ENCODE measurements around the gene HOXA4.

Gene HOXA4

DNA sequence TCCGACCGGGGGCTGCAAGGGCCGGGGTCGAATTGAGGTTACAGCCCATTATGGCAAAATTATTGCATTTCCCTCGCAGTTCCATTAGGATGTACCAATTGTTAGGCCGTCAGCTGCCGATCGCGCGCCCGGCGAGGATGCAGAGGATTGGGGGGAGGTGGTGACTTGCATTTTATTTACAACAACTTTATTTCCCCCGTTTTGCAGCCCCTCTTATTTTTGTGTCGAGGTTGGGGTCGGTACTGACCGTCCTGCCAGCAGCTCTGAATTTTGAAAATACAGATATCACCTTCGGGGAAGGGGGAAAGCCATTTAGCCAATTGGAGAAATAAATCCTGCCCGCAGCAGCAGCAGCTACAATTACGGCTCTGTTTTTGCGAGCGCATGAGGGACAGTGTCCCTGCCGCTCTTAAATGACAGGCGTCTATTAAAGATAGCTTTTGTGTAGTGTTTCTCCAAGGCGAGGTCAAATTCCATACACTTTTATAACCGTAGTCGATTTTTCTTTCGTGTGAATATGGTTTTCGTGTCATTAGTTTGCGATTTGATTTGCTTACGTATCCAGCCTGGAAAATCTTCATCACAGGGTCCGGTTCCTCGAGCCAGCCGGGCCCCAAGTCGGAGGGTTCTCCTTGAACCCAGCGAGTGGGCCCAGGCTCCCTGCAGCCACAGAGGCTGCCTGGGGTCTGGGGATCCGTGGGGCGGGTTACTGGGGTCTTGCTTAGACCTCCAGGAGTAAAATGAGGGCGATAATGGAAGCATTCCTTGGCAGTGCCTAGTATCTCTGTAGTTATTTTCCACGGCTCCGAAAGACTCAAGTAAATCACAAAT is 13.6 kb upstream of the HOXA4 start:
- ATAC-seq (replicated peaks; ENCODE audit: extremely low read depth, poor library complexity, severe bottlenecking) (no peak), DNase-seq (ENCODE audit: low spot score in 2 of 2) (no peak)
- Mint-ChIP-seq H3K4me1 (peaks cover 5% of the 10 kb centered on the region), H3K27me3 (peaks cover 64% of the 10 kb centered on the region), H3K9me3 (no peaks in the 10 kb centered on the region), H3K27ac (ENCODE audit: low read depth) (no peak overlapping the region), H3K36me3 (ENCODE audit: insufficient read depth) (no peaks in the 10 kb centered on the region), H3K4me3 (no peak overlapping the region)

DNA sequence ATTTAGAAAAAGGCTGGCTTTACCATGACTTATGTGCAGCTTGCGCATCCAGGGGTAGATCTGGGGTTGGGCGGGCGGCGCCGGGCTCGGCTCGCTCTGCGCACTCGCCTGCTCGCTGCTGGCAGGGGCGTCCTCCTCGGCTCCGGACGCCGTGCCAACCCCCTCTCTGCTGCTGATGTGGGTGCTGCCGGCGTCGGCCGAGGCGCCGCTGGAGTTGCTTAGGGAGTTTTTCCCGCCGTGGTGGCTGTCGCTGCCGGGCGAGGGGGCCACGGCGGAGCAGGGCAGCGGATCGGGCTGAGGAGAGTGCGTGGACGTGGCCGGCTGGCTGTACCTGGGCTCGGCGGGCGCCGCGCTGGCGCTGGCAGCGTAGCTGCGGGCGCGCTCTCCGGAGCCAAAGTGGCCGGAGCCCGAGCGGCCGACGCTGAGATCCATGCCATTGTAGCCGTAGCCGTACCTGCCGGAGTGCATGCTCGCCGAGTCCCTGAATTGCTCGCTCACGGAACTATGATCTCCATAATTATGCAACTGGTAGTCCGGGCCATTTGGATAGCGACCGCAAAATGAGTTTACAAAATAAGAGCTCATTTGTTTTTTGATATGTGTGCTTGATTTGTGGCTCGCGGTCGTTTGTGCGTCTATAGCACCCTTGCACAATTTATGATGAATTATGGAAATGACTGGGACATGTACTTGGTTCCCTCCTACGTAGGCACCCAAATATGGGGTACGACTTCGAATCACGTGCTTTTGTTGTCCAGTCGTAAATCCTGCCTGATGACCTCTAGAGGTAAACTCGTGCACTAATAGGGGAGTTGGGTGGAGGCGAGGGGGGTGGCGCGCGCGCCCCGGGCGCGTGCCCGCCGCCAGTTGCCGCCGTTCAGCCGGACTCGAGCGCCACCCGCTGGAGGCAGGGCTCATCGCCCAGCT is 12.7 kb upstream of the HOXA4 start, which contains the start of gene HOXA5:
Gene HOXA5, minus strand, starts transcription at position 659 of the 927 bp plus-strand sequence. Its CDS starts 74 bp downstream, at position 585.
- H3K27ac Mint-ChIP-seq (ENCODE audit: low read depth): no peak within 1 kb of the TSS
- DNase-seq (ENCODE audit: low spot score in 2 of 2) (no peak), ATAC-seq (replicated peaks; ENCODE audit: extremely low read depth, poor library complexity, severe bottlenecking) (no peak)
- H3K9me3 Mint-ChIP-seq: no peaks in the 10 kb centered on the region
- peaks cover 5% of the 10 kb centered on the region for H3K4me1 Mint-ChIP-seq
- peaks cover 63% of the 10 kb centered on the region for H3K27me3 Mint-ChIP-seq
- H3K36me3 Mint-ChIP-seq (ENCODE audit: insufficient read depth): no peaks in the 10 kb centered on the region
- H3K4me3 Mint-ChIP-seq: no peak within 1 kb of the TSS

DNA sequence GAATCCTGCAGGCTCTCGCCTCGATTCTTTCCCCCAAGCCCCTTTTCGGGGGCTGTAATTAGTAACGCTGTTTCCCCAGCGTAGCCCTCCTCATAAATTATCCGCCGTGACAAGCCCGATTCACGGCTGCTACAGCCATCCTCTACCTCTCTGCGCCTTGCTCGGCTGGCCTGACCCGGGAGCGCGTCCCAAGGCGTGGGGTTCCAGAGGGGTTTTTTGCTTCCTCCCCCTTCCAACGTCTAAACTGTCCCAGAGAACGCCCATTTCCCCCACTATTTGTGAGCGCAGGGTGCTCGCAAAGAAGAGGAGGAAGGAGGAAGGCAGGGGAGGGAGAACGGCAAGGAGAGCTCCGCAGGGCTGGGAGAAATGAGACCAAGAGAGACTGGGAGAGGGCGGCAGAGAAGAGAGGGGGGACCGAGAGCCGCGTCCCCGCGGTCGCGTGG is 12.0 kb upstream of the HOXA4 start:
- H3K27ac Mint-ChIP-seq (ENCODE audit: low read depth): no peak overlapping the region
- H3K36me3 Mint-ChIP-seq (ENCODE audit: insufficient read depth): no peaks in the 10 kb centered on the region
- no peak overlapping the region for H3K4me3 Mint-ChIP-seq
- no peak for DNase-seq (ENCODE audit: low spot score in 2 of 2)
- no peaks in the 10 kb centered on the region for H3K4me1 Mint-ChIP-seq
- H3K27me3 Mint-ChIP-seq: peaks cover 63% of the 10 kb centered on the region
- no peak for ATAC-seq (replicated peaks; ENCODE audit: extremely low read depth, poor library complexity, severe bottlenecking)
- no peaks in the 10 kb centered on the region for H3K9me3 Mint-ChIP-seq

DNA sequence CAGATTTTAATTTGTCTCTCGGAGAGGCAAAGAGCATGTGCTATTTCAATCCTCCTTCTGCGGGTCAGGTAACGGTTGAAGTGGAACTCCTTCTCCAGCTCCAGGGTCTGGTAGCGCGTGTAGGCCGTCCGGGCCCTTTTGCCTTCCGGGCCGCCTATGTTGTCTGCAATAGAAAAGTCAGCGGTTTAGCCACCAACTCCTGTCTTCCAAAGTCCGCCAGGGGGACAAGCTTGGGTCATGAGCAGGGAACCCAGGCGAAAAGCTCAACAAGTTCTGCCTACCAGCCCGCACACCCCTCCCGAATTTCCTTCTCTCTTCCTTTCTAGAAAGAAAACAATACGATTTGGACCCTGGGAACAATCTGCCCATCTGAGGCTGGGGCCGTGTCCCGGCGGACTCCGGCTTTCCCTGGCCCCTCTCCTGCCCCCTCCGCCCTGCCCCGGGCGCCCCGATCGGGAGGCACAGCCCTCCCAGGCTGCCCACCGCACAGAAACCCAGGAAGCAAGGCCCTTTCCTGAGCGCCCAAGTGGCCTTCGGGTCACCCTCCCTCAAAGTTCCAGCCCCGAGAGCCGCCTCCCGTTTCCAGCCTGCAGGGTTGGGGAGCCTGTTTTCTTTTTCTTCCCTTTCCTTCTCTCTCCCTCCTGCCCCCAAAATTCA is 11.5 kb upstream of the HOXA4 start:
- no peaks in the 10 kb centered on the region for H3K4me1 Mint-ChIP-seq
- ATAC-seq (replicated peaks; ENCODE audit: extremely low read depth, poor library complexity, severe bottlenecking) (no peak), DNase-seq (ENCODE audit: low spot score in 2 of 2) (no peak)
- H3K9me3 Mint-ChIP-seq: no peaks in the 10 kb centered on the region
- H3K36me3 Mint-ChIP-seq (ENCODE audit: insufficient read depth): no peaks in the 10 kb centered on the region
- H3K27ac Mint-ChIP-seq (ENCODE audit: low read depth): no peak overlapping the region
- H3K4me3 Mint-ChIP-seq: no peak overlapping the region
- H3K27me3 Mint-ChIP-seq: peaks cover 63% of the 10 kb centered on the region

DNA sequence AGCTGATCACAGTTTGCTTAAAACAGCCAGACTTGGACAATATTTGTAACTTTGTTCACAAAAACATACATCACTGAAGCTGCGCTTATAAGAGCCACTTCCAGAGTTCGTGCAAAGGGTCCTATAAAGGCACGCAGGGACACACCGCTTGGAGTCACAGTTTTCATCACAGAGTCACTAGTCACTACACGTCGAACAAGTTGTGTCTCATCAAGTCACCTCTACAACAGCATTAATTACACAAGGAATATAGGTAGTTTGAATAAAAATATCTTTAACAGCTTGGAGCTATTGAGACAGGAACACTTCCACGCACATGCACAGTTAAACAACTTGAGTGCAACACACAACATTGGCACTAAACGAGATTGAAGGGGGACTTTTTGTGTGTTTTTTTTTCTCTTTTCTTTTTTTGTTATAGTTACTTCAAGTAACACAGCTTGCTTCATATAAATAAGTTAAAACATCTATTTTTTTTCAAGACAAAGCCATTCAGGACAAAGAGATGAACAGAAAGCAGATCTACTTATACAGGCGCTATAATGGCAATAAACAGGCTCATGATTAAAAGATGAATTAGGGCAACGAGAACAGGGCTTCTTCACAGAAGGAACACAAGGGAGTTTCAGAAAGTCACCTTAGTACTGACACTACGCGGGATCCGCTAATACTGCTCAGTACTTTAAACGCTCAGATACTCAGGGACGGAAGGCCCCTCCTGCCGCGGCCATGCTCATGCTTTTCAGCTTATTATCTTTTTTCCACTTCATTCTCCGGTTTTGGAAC is 10.8 kb upstream of the HOXA4 start:
- no peak overlapping the region for H3K4me3 Mint-ChIP-seq

DNA sequence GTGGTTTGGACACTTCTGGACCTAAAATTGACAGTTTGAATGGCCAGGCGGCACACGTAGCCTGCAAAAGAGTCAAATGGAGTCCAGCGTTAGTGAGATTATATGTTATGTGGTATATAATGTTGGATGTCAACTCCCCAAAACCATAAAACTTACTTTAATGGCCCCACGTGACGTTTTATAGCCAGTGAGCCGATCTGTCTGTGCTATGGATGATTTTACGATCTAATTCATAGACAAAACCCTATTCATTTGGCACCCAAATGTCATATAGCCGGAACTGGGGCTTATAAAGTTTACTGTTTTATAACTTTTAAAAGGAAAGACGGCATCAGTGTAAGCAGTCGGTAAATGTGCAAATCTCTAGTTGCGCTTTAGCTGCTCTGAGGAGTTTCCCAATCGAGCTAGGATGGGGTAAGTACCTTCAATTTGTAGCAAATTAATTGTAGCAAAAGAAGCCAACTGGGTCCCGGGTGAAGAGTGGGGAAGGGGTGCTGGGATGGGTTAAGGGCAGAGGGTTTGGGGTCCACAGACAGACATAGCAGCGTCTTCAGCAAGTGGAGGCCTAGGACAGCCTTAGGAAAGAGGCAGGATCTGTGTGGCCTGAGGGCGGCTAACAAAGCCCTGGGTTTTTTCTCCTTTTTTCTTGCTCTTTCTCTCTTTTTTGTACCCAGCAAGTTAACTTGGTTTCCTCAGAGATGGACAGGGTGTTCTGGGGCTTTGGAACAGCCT is 9.7 kb upstream of the HOXA4 start:
- no peaks in the 10 kb centered on the region for H3K4me1 Mint-ChIP-seq
- no peak overlapping the region for H3K4me3 Mint-ChIP-seq
- ATAC-seq (replicated peaks; ENCODE audit: extremely low read depth, poor library complexity, severe bottlenecking): no peak
- DNase-seq (ENCODE audit: low spot score in 2 of 2): no peak
- no peak overlapping the region for H3K27ac Mint-ChIP-seq (ENCODE audit: low read depth)
- H3K9me3 Mint-ChIP-seq: no peaks in the 10 kb centered on the region
- peaks cover 63% of the 10 kb centered on the region for H3K27me3 Mint-ChIP-seq
- H3K36me3 Mint-ChIP-seq (ENCODE audit: insufficient read depth): no peaks in the 10 kb centered on the region

More for the DNA sequence above, 10.8 kb upstream of the HOXA4 start:
- H3K27ac Mint-ChIP-seq (ENCODE audit: low read depth): no peak overlapping the region
- no peaks in the 10 kb centered on the region for H3K4me1 Mint-ChIP-seq
- H3K36me3 Mint-ChIP-seq (ENCODE audit: insufficient read depth): no peaks in the 10 kb centered on the region
- no peak for ATAC-seq (replicated peaks; ENCODE audit: extremely low read depth, poor library complexity, severe bottlenecking)
- DNase-seq (ENCODE audit: low spot score in 2 of 2): no peak
- no peaks in the 10 kb centered on the region for H3K9me3 Mint-ChIP-seq
- peaks cover 63% of the 10 kb centered on the region for H3K27me3 Mint-ChIP-seq

DNA sequence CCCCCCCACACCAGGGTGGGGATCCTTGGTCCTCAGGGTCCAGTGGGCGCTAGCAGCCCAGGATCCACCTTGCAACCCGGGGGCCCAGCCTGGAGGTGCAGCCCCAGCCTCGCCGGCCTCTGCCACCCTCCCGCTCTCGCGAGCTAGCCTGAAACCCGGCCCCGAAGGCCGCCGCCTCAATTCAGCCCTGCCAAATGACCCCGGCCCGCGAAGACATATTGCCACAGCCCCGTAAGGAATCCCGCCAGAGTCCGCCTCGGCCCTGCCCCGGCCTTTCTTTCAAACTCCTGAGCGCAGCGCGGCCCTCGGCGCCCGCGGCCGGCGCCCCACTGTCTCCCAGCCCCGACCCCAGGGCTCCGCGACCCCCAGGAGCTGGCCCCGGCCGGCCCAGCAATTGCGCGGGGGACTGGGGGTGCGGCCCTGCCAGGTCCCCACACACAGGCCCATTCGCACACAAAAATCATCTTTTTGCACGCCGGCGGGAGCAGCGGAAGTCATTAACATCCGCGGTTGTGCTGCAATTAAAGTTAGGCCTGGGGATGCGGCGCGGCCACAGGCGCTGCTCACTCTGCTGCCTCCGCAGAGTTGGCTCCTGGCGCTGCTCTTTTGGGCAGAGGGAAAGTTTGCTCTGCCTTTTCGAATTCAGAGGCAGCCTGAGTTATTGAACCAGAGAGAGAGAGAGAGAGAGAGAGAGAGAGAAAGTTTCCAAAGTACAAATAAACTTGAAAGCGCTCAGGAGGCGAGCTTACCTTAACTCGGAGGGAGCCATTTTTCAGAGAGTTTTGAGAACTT is 9.0 kb upstream of the HOXA4 start:
- ATAC-seq (replicated peaks; ENCODE audit: extremely low read depth, poor library complexity, severe bottlenecking) (no peak), DNase-seq (ENCODE audit: low spot score in 2 of 2) (no peak)
- no peaks in the 10 kb centered on the region for H3K9me3 Mint-ChIP-seq
- H3K4me1 Mint-ChIP-seq: no peaks in the 10 kb centered on the region
- H3K36me3 Mint-ChIP-seq (ENCODE audit: insufficient read depth): no peaks in the 10 kb centered on the region
- H3K4me3 Mint-ChIP-seq: no peak overlapping the region
- no peak overlapping the region for H3K27ac Mint-ChIP-seq (ENCODE audit: low read depth)
- peaks cover 65% of the 10 kb centered on the region for H3K27me3 Mint-ChIP-seq

DNA sequence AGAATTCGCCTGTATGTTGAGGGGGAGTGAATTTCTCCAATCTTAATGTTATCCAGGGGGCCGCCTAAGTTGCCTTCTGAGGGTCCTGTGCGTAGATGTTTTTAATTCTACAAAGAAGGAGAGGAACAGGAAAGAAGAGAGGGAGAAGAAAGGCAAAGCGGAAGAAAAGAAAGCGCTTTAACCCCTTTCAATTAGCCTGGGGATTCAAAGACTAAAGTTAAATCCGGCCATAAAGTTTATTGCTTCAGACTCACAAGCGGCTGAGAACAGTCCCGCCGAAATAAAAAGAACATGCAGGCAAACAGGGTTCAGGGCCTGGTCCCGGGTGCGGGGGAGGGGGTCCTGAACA is 8.4 kb upstream of the HOXA4 start:
- H3K4me3 Mint-ChIP-seq: no peak overlapping the region
- H3K4me1 Mint-ChIP-seq: no peaks in the 10 kb centered on the region
- DNase-seq (ENCODE audit: low spot score in 2 of 2) (no peak), ATAC-seq (replicated peaks; ENCODE audit: extremely low read depth, poor library complexity, severe bottlenecking) (no peak)
- no peak overlapping the region for H3K27ac Mint-ChIP-seq (ENCODE audit: low read depth)
- H3K36me3 Mint-ChIP-seq (ENCODE audit: insufficient read depth): no peaks in the 10 kb centered on the region
- peaks cover 70% of the 10 kb centered on the region for H3K27me3 Mint-ChIP-seq
- H3K9me3 Mint-ChIP-seq: no peaks in the 10 kb centered on the region

DNA sequence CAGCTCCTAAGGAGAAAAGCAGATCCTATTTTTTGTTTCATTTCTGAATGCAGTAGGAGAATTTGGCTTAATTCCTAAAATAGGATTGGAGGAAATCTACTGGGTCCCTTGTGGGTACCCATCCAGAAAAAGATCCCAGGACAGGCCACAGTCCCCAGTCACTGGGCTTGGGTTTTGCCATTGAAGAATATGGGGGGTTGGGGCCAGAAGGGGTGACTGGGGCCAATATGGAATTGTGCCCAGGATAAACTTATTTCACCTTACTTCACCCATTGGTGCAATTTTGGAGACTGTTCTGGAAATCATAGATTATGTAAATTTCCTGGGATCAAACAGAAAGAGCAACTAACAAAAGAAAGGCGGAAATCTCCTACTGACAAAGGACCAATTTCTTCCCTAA is 7.9 kb upstream of the HOXA4 start:
- H3K36me3 Mint-ChIP-seq (ENCODE audit: insufficient read depth): no peaks in the 10 kb centered on the region

DNA sequence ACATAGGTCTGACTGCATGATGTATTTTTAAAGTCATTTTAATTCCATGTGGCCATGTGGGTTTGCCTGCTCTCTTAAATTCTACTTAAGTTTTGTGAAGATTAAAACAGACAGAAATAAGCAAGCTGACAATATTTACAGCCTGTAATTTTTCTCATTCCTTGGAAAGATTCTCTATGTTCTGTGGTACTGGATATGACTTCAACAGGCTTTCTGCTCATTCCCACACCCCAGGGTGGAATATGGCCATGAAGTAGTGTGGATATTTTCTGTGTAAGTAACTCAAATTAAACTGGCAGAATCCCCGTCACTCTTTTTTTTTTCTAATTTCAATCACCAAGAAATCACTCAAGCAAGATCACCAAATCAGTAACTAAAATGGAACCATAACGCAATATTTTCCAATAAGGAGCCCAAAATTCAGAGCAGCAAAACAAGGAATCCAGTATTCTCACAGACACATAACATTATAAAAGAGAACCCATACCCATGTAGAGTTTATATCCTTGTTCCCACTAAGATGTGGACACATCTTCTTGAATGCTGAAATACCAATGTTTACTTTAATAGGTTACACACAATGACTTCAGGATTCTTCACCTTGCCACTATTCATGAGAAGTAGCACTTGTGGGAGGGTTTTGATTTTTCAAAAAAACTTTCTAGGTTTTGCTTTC is 7.2 kb upstream of the HOXA4 start:
- ATAC-seq (replicated peaks; ENCODE audit: extremely low read depth, poor library complexity, severe bottlenecking): no peak
- Mint-ChIP-seq H3K36me3 (ENCODE audit: insufficient read depth) (no peaks in the 10 kb centered on the region), H3K4me1 (no peaks in the 10 kb centered on the region), H3K9me3 (no peaks in the 10 kb centered on the region), H3K27me3 (peaks cover 80% of the 10 kb centered on the region), H3K4me3 (no peak overlapping the region), H3K27ac (ENCODE audit: low read depth) (no peak overlapping the region)
- no peak for DNase-seq (ENCODE audit: low spot score in 2 of 2)

More for the DNA sequence above, 7.9 kb upstream of the HOXA4 start:
- H3K9me3 Mint-ChIP-seq: no peaks in the 10 kb centered on the region
- H3K27ac Mint-ChIP-seq (ENCODE audit: low read depth): no peak overlapping the region
- H3K4me1 Mint-ChIP-seq: no peaks in the 10 kb centered on the region
- ATAC-seq (replicated peaks; ENCODE audit: extremely low read depth, poor library complexity, severe bottlenecking) (no peak), DNase-seq (ENCODE audit: low spot score in 2 of 2) (no peak)
- no peak overlapping the region for H3K4me3 Mint-ChIP-seq
- H3K27me3 Mint-ChIP-seq: peaks cover 75% of the 10 kb centered on the region

All from central memory CD8-positive, alpha-beta T cell (primary cell).